ENCODE measurements around the gene NMRK1.

NMRK1 gene

GRCh38 chr9:75054368-75055001 lies 33.5 kb downstream of the NMRK1 start:
- DNase-seq (ENCODE audit: low spot score), result no peak

DNA sequence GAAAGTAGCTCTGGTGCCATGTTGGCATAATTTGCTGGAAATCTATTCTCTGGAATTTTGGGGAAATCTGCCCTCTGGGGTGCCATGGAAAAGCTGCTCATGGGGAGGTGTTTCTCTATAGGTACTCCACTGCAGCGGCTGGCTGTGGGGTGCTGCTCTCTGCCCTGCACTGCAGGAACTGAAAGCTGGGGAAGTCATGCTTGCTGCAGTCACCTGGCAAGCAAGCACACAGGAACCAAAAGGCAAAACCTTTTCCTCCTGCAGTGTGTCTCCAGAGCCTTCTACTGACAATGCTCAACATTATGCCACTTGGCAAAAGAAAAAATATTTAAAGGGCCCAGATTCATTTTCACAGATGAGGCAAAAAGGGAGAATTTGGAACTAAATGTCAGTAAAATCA lies 34.1 kb downstream of the NMRK1 start:
- no peak for DNase-seq (ENCODE audit: low spot score)

DNA sequence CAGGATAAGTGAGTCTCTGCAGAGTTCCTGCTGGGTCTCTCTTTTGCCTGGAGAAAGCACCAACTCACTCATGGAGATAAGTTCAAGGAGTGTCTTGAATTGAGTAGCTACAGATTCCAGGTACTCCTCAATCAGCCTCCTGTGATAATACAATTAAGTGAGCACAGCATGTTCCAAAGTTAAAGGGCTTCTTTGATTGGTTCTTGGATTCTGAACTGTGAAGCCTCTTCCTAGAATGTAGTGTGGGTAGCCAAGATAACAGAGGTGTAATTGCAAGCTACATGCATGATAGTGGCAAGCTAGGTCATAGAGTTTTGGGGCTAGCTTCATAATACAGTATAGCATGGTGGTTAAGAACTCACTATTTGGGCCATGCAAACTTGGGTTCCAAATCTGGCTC lies 36.7 kb downstream of the NMRK1 start:
- DNase-seq (ENCODE audit: low spot score), result no peak

DNA sequence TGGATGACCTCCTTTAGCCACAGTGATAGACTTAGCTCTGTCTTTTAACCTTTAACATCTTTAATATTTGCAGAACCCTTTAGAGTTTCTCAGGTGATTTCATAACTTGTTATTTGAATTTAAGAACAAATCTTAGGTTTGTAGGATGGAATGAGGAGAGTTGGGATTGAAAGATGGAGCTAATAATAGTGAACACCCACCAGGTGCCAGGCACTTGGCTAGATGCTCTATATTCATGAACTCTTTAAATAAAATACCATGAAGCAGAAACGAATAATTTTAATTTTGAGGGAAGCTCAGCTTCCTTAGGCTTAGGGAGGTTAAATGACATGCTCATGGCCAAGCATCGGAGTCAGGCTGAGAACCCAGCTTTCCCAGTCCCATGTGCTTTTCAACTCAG lies 40.4 kb downstream of the NMRK1 start:
- no peak for DNase-seq (ENCODE audit: low spot score)

GRCh38 chr9:75046725-75047345 lies 41.1 kb downstream of the NMRK1 start:
- no peak for DNase-seq (ENCODE audit: low spot score)

DNA sequence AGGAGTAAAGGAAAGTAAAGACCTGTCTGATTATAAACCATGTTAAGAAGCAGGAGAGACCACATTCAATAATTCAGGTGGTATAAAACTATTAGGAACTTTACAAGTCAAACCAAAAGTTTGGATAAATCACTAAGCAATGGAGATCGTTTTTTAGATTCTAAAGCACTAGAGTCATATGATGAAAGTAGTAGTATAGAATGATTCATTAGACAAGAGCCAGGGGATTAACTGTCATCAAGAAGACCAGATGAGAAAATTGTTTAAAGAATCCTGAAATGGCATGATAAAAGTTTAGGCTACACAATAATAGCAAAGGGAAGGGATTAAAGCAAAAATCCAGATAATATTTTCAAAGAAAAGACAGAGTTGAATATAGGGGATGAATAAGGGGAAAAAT lies 46.9 kb downstream of the NMRK1 start:
- DNase-seq (ENCODE audit: low spot score), result no peak

- DNase-seq (ENCODE audit: low spot score), result no peak
Observed at GRCh38 chr9:75039801-75040200, 48.2 kb downstream of the NMRK1 start.

DNA sequence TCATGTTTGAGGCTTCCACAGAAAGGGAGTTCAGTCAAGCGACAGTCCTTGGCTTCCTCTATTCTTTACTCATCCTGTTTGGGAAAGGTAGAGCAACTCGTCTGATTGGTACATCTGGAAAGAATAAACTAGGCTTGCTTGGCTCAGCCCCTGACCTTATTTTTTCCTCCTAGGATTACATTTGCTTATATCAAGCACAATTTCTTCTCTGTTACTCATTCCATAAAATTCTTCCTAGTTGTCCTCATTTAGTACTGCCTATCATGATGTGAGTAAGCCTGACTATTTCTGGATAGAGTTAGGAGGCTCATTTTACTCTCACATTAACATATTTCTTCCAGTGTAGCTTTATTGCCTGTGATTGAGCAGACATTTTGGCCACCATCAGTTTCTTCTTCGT lies 48.9 kb downstream of the NMRK1 start:
- peak; percentile 4 for DNase-seq (ENCODE audit: low spot score)

DNA sequence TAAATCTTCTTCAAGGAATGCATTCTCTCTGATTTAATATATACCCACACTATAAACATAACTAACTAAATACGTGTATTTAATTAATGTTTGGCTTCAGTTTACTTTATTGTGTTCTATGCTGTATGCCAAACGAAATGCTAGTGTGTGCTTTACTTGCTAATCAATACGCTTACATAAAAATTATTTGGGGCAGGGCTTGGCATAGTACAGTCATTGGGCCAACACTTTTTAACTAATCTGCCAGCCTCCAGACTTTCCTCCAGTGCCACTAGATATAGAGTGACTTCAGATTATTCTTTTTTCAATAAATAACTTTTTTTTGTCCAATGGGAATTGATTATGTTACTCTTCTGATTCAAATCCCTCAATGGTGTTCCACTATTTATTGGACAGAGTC lies 51.2 kb downstream of the NMRK1 start:
- DNase-seq (ENCODE audit: low spot score), result no peak

DNA sequence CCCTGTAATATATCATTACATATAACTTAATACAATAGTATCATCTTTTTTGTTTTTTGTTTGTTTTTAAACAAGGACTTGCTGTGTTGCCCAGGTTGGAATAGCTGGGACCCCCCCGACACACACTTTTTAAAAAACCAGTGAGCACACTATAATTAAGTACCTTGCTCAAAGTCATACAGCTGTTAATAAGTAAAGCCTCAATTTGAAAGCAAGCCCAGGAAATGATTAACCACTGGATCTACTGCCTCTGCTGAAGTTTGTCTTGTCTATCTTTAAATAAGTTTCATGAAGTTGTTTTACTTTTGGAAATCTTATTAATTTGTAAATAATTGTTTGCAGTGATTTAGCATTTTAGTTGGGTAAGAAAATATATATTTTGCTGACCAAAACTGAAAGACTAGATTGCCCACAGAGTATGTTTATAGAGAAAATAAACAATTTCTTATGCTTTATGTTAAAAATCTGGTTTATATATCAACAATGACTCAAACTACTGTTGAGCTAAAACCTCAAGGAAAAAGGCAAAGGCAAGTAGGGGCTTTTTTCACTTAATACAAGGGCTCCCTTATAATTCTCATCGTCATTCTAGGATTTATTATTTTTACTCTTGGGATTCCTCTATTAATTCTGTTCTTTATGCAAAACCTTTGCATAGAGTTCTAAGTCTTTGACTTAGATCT lies 54.0 kb downstream of the NMRK1 start:
- DNase-seq (ENCODE audit: low spot score), result peak; percentile 42

DNA sequence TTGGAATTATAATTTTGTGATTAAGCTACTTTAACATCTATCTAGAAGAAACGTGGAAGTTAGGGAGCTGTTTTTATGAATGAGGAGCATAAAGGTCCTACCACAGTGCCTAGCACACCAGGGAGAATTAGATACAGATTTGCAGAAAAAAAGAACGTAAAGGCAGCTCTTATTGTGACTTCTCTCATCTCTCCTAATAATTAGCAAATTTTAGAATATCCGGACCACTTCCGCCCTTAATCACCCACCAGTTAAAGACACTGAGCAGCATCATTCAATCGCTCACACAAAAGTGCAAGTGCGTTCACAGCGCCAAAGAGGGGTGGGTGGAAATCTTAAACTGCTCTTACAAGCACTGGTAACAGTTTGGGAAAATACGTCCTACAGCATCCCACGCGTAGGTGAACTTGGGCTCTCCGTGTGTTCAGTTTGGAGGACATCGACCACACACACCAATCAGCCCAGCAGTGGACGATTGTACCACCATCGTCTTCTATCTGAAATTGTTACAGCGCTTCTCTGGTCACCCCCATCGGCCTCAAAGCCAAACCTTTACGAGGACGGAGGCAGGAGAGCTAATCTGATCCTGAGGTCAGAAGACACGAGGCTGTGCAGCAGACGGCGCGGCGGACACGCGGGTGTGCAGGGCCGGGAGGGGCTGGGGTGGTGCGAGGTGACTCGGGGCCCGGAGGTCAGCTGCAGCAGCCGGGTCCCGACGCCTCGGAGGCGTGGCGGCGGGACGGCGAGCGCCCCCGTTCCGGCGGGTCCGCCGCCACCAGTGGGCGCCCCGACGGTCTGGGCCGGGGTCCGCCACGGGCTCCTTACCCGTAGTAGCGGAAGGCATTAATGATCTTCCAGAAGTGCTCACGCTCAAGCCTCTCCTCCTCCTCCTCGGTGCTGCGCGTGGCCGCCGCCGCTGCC lies 60.5 kb downstream of the NMRK1 start:
- peak; percentile 51 for DNase-seq (ENCODE audit: low spot score)

DNA sequence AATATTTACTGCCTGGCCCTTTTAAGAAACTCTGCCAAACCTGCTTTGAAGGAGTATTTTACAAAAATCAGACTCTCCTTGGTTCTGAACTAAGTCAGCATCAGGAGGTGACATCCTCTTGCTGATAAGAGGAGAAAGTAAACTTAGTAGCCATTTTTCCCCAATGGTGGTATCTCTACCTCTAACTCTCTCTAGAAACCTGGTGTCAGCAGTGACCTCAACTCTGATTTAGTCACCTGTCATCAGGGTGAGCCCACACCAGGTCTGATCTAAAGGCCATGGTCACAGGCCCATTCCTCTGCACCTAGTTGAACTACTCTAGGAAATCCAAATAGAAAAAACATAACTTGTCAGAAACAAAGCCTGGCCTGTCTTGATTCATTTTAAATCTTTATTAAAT lies 64.1 kb downstream of the NMRK1 start:
- peak; percentile 4 for DNase-seq (ENCODE audit: low spot score)

GRCh38 chr9:75019654-75020053 lies 68.3 kb downstream of the NMRK1 start:
- DNase-seq (ENCODE audit: low spot score), result no peak

GRCh38 chr9:75019022-75019421 lies 68.9 kb downstream of the NMRK1 start:
- no peak for DNase-seq (ENCODE audit: low spot score)

DNA sequence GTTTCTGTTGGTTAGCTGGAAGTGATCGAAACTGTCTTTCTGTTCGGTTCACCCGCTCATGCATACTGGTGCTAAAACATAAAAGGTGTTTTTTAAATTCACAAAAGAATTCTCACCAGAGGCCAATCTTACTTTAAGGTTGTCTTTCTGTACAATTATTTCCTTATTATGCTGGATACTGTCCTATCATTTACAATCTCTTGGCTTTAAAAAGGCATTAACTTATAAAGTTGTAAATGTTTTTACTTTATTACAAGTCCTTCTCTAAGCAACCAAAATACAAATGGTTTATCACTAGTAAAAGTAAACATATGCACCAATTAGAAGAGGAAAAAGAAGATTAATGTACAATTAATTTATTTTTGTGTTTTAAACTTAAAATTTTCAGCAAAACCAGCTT lies 70.6 kb downstream of the NMRK1 start:
- DNase-seq (ENCODE audit: low spot score), result no peak

GRCh38 chr9:75013735-75014134 lies 74.2 kb downstream of the NMRK1 start:
- no peak for DNase-seq (ENCODE audit: low spot score)

Measured in kidney tubule cell (primary cell).